B cell (primary cell): Measurements from ENCODE around the gene LRRC4B. TPM values are rescaled to one million over a fixed set of nuclear protein-coding genes. Genes with fewer than 3 reads are reported as not detected.

Source experiments
- ATAC-seq: fragments of 200-7000 bp; cut with Tn5 transposase; one replicate; pipeline ENCODE4 v1.10.0; 2021; ENCODE audit warnings: low read depth, mild to moderate bottlenecking, moderate number of reproducible peaks, moderate library complexity
- CTCF ChIA-PET: fragments of 350-600 bp; sonication (Branson Sonifier 250); formaldehyde crosslinking; loops from one replicate; lab custom pipeline; 2021; ENCODE audit warnings: antibody characterized with exemption, inconsistent platforms; lab: Charles Lee
- POLR2A ChIA-PET: fragments of 350-600 bp; sonication (Branson Sonifier 250); formaldehyde crosslinking; loops from one replicate; lab custom pipeline; 2021; ENCODE audit warnings: antibody characterized with exemption; lab: Charles Lee
- DNase-seq: peaks from one replicate; pipeline ENCODE4 v3.0.0; 2013
- H2AFZ ChIP-seq: 2 replicates; pipeline ENCODE4 v1.6.1; 2012; ENCODE audit warnings: mild to moderate bottlenecking, low read depth, low read length; ENCODE audit not compliant: insufficient read depth, poor library complexity, severe bottlenecking
- H3K27ac ChIP-seq, 2 donors: 1 replicate in 1 of 2; 2 replicates in 1 of 2; pipeline ENCODE4 v1.5.1; 2012 to 2013; ENCODE audit warnings: low read length in 2 of 2, mild to moderate bottlenecking in 2 of 2, moderate library complexity in 1 of 2
- H3K27me3 ChIP-seq, 4 experiments: fragments of 200-600 bp in 1 of 4; sonication (generic) in 1 of 4; replicated peaks in 1 of 4; 1 replicate in 2 of 4; 2 replicates in 2 of 4; pipeline versions ENCODE4 v1.6.1 to v1.7.0; 2013 to 2016; ENCODE audit warnings: low read length in 3 of 4, mild to moderate bottlenecking in 2 of 4, mixed read lengths in 1 of 4, moderate library complexity in 1 of 4; ENCODE audit not compliant: insufficient read depth in 4 of 4, control insufficient read depth in 3 of 4; ENCODE audit errors: control extremely low read depth in 1 of 4
- H3K36me3 ChIP-seq, 2 experiments: replicated peaks in 1 of 2; 1 replicate in 1 of 2; 2 replicates in 1 of 2; pipeline versions ENCODE4 v1.6.1 to v1.7.1; 2013; ENCODE audit warnings: low read length in 1 of 2; ENCODE audit not compliant: insufficient read depth in 2 of 2, control insufficient read depth in 1 of 2; ENCODE audit errors: control extremely low read depth in 1 of 2, extremely low read depth in 1 of 2
- H3K4me1 ChIP-seq, 2 donors: fragments of 200-600 bp in 1 of 2; sonication (generic) in 1 of 2; 1 replicate in 1 of 2; 2 replicates in 1 of 2; pipeline versions ENCODE4 v1.5.1 to v1.6.1; 2013 to 2017; ENCODE audit warnings: low read length in 2 of 2; ENCODE audit not compliant: control insufficient read depth in 2 of 2, insufficient read depth in 2 of 2
- H3K4me2 ChIP-seq: replicated peaks from 2 replicates; pipeline ENCODE3; 2012; ENCODE audit warnings: mild to moderate bottlenecking, low read depth, low read length; ENCODE audit not compliant: poor library complexity, severe bottlenecking
- H3K4me3 ChIP-seq, 5 experiments: fragments of 200-600 bp in 1 of 5; sonication (generic) in 1 of 5; 1 replicate in 3 of 5; 2 replicates in 2 of 5; pipeline versions ENCODE4 v1.5.1 to v1.7.0; 2011 to 2016; ENCODE audit warnings: low read length in 4 of 5, mild to moderate bottlenecking in 4 of 5, low read depth in 2 of 5, control low read depth in 1 of 5, moderate library complexity in 1 of 5; ENCODE audit not compliant: insufficient read depth in 1 of 5; ENCODE audit errors: control extremely low read depth in 1 of 5, extremely low read depth in 1 of 5
- H3K79me2 ChIP-seq: fragments of 200-600 bp; sonication (generic); one replicate; pipeline ENCODE4 v1.6.0; 2016; ENCODE audit warnings: low read length; ENCODE audit not compliant: control insufficient read depth, insufficient read depth
- H3K9ac ChIP-seq: fragments of 200-600 bp; sonication (generic); 2 replicates; pipeline ENCODE4 v1.6.1; 2017; ENCODE audit warnings: mild to moderate bottlenecking, low read length, moderate library complexity
- H3K9me3 ChIP-seq, 3 donors: one replicate each; pipeline versions ENCODE4 v1.6.1 to v1.7.1; 2013; ENCODE audit warnings: low read length in 2 of 3; ENCODE audit not compliant: control insufficient read depth in 2 of 3, insufficient read depth in 1 of 3; ENCODE audit errors: control extremely low read depth in 1 of 3
- H4K20me1 ChIP-seq: 2 replicates; pipeline ENCODE4 v1.6.0; 2012; ENCODE audit warnings: mild to moderate bottlenecking, low read length; ENCODE audit not compliant: insufficient read depth, control insufficient read depth, poor library complexity, severe bottlenecking
- H3K27ac Mint-ChIP-seq: one replicate; pipeline ENCODE4 v1.8.0; 2021; ENCODE audit warnings: mixed read lengths
- H3K27me3 Mint-ChIP-seq: one replicate; pipeline ENCODE4 v1.8.0; 2021; ENCODE audit warnings: mixed read lengths
- H3K4me1 Mint-ChIP-seq: one replicate; pipeline ENCODE4 v1.8.0; 2021; ENCODE audit warnings: mixed read lengths
- H3K4me3 Mint-ChIP-seq: one replicate; pipeline ENCODE4 v1.8.0; 2021; ENCODE audit warnings: mixed read lengths
- H3K9me3 Mint-ChIP-seq: one replicate; pipeline ENCODE4 v1.8.0; 2022; ENCODE audit warnings: mixed read lengths; ENCODE audit not compliant: insufficient read depth
- CTCF ChIP-seq: fragments of 200-600 bp; IDR thresholded peaks from one replicate; pipeline ENCODE4 v1.8.0; 2022; ENCODE audit warnings: antibody characterized with exemption, mild to moderate bottlenecking
- EZH2 ChIP-seq: IDR thresholded peaks from 2 replicates; pipeline ENCODE4 v1.6.1; 2012; ENCODE audit warnings: borderline replicate concordance, low read depth, mild to moderate bottlenecking, moderate library complexity, low read length; ENCODE audit not compliant: insufficient read depth, poor library complexity, severe bottlenecking
- WGBS: methylation state at CpG from one replicate; pipeline ENCODE4 v1.1.5; 2013; ENCODE audit warnings: missing lambda C conversion rate; ENCODE audit not compliant: insufficient coverage; 5-methylcytosine and 5-hydroxymethylcytosine counted together
- intact Hi-C: fragments of 100-400 bp; cut with micrococcal nuclease; formaldehyde crosslinking; loops from one replicate; pipeline ENCODE4 v1.10.0; 2022
- polyA plus RNA-seq: library from polyadenylated mRNA; depleted of rRNA; stranded (reverse); fragments of >200 nt; gene quantifications from 2 replicates; pipeline ENCODE4 v1.2.3, GENCODE V29; 2012
- total RNA-seq, 2 donors: library from RNA; stranded (reverse); fragments of 120-200 nt in 1 of 2; gene quantifications; 1 replicate in 1 of 2; 2 replicates in 1 of 2; pipeline versions ENCODE4 v1.2.3 to v1.2.4, GENCODE V29; 2013 to 2022

Gene LRRC4B
- total and polyA plus RNA-seq, 2 donors (not counting 1 experiment from before 2014, with no cell fraction given) = 0.03 TPM; not detected in 1

- Histone ChIP-seq H2AFZ (no peak overlapping the region), H3K79me2 (no peaks in the 10 kb centered on the region), H3K9me3 (peaks cover 0 to 7% (median 0%) of the 10 kb centered on the region in 3 donors), H4K20me1 (no peaks in the 10 kb centered on the region), H3K4me3 (no peak overlapping the region), H3K9ac (no peak overlapping the region), H3K27ac (no peak overlapping the region), H3K36me3 (no peaks in the 10 kb centered on the region), H3K4me2 (no peak overlapping the region), H3K4me1 (peaks cover 18 to 23% of the 10 kb centered on the region in 2 donors), H3K27me3 (peaks cover 0 to 50% (median 12%) of the 10 kb centered on the region in 4 experiments)
- Mint-ChIP-seq H3K9me3 (no peaks in the 10 kb centered on the region), H3K4me1 (peaks cover 12% of the 10 kb centered on the region), H3K27me3 (peaks cover 46% of the 10 kb centered on the region), H3K4me3 (no peak overlapping the region), H3K27ac (no peak overlapping the region)
- POLR2A ChIA-PET = no interaction called here
- ATAC-seq (no peak), DNase-seq (no peak)
- WGBS = 89% methylated on average over 8 of the region's 9 CpGs
- no peak for TF ChIP-seq EZH2
- TF ChIP-seq CTCF = no peak
- intact Hi-C loops = no loop called here
- CTCF ChIA-PET = no interaction called here
Measured at GRCh38 chr19:50562996-50563395, 5.2 kb downstream of the LRRC4B start.

GRCh38 chr19:50562329-50562728 lies 5.9 kb downstream of the LRRC4B start:
- TF ChIP-seq CTCF = no peak
- no peak for TF ChIP-seq EZH2
- ChIA-PET CTCF (no interaction called here), POLR2A (no interaction called here)
- no peaks in the 10 kb centered on the region for H3K9me3 Mint-ChIP-seq
- no peak overlapping the region for H2AFZ ChIP-seq
- no peaks in the 10 kb centered on the region for H3K79me2 ChIP-seq
- H3K9ac ChIP-seq = no peak overlapping the region
- H3K36me3 ChIP-seq = no peaks in the 10 kb centered on the region
- intact Hi-C loops = no loop called here
- H3K27me3 Mint-ChIP-seq = peaks cover 50% of the 10 kb centered on the region
- WGBS = 60% methylated on average over 4 of the region's 4 CpGs
- H3K27me3 ChIP-seq = peaks cover 0 to 54% (median 12%) of the 10 kb centered on the region in 4 experiments
- no peak overlapping the region for H3K4me3 ChIP-seq
- no peaks in the 10 kb centered on the region for H4K20me1 ChIP-seq
- no peak overlapping the region for H3K27ac ChIP-seq
- H3K4me1 ChIP-seq = peaks cover 16 to 22% of the 10 kb centered on the region in 2 donors
- DNase-seq (no peak), ATAC-seq (no peak)
- H3K4me2 ChIP-seq = no peak overlapping the region
- no peak overlapping the region for H3K27ac Mint-ChIP-seq
- peaks cover 0 to 7% (median 0%) of the 10 kb centered on the region in 3 donors for H3K9me3 ChIP-seq
- peaks cover 12% of the 10 kb centered on the region for H3K4me1 Mint-ChIP-seq
- no peak overlapping the region for H3K4me3 Mint-ChIP-seq
